ENCODE data around the gene MGARP. TPM values are rescaled to one million over a fixed set of nuclear protein-coding genes. Genes with fewer than 3 reads are reported as not detected.

Gene MGARP
- total RNA-seq: 4.0 and 10.1 TPM in 2 replicates

GRCh38 chr4:139279760-139280620 lies at the start of gene MGARP:
MGARP (minus strand) TSS chr4:139280225; CDS start chr4:139280158, 67 bp downstream.

GRCh38 chr4:139301821-139302611 lies 22.0 kb upstream of the MGARP start, which contains the start of gene NDUFC1:
NDUFC1 (minus strand) TSS chr4:139302477; CDS start chr4:139295798, 6,679 bp downstream.

GRCh38 chr4:139301113-139301820 lies 21.2 kb upstream of the MGARP start, which contains the start of gene NAA15:
NAA15 (plus strand) TSS chr4:139301505; CDS start chr4:139301778, 273 bp downstream.

Other genes starting within 250 kb of the MGARP start
- gene ELF2, start 103.0 kb downstream of the MGARP start, total RNA-seq: 32.6 and 45.4 TPM in 2 replicates
- gene NAA15, start 21.3 kb upstream of the MGARP start, total RNA-seq: 12.5 and 18.0 TPM in 2 replicates
- gene NDUFC1, start 22.3 kb upstream of the MGARP start, total RNA-seq: 41.7 and 52.3 TPM in 2 replicates
- 8.7 and 8.8 TPM in 2 replicates for gene RAB33B, start 173.9 kb upstream of the MGARP start, total RNA-seq